Skeletal muscle cell (primary cell): ENCODE results near the gene MTCL1.

Experiments used
- DNase-seq: peaks from one replicate; pipeline ENCODE4 v3.0.0-alpha.2; 2010; ENCODE audit warnings: low read depth
- H3K4me3 ChIP-seq: 2 replicates; pipeline ENCODE4 v1.5.1; 2011; ENCODE audit warnings: low read depth, mild to moderate bottlenecking, control low read depth, low read length, moderate library complexity

Gene MTCL1

GRCh38 chr18:8685914-8686216 lies 19.5 kb upstream of the MTCL1 start:
- no peak for DNase-seq
- H3K4me3 ChIP-seq, result no peak overlapping the region

GRCh38 chr18:8686611-8687010 lies 18.7 kb upstream of the MTCL1 start:
- no peak for DNase-seq
- H3K4me3 ChIP-seq, result no peak overlapping the region

- H3K4me3 ChIP-seq, result no peak overlapping the region
- DNase-seq, result no peak
Measured at GRCh38 chr18:8688216-8688800, 17.0 kb upstream of the MTCL1 start.

GRCh38 chr18:8688816-8689215 lies 16.5 kb upstream of the MTCL1 start:
- no peak overlapping the region for H3K4me3 ChIP-seq
- DNase-seq, result no peak

GRCh38 chr18:8689517-8689916 lies 15.8 kb upstream of the MTCL1 start:
- DNase-seq, result no peak
- H3K4me3 ChIP-seq, result no peak overlapping the region

- no peak overlapping the region for H3K4me3 ChIP-seq
- no peak for DNase-seq
Measured at GRCh38 chr18:8694891-8695290, 10.5 kb upstream of the MTCL1 start.

- no peak for DNase-seq
- no peak overlapping the region for H3K4me3 ChIP-seq
Measured at GRCh38 chr18:8695932-8696517, 9.3 kb upstream of the MTCL1 start.

- no peak overlapping the region for H3K4me3 ChIP-seq
- DNase-seq, result no peak
Measured at GRCh38 chr18:8696749-8697211, 8.6 kb upstream of the MTCL1 start.

- DNase-seq, result no peak
- no peak overlapping the region for H3K4me3 ChIP-seq
Measured at GRCh38 chr18:8699126-8699525, 6.2 kb upstream of the MTCL1 start.

- no peak for DNase-seq
- H3K4me3 ChIP-seq, result no peak overlapping the region
Measured at GRCh38 chr18:8699948-8700347, 5.4 kb upstream of the MTCL1 start.

GRCh38 chr18:8701546-8702118 lies 3.7 kb upstream of the MTCL1 start:
- H3K4me3 ChIP-seq, result no peak overlapping the region
- DNase-seq, result peak; percentile 78

- DNase-seq, result no peak
- H3K4me3 ChIP-seq, result no peak overlapping the region
Measured at GRCh38 chr18:8702668-8703067, 2.7 kb upstream of the MTCL1 start.

- no peak overlapping the region for H3K4me3 ChIP-seq
- no peak for DNase-seq
Measured at GRCh38 chr18:8703092-8703709, 2.2 kb upstream of the MTCL1 start.

GRCh38 chr18:8703781-8704301 lies 1.5 kb upstream of the MTCL1 start:
- no peak overlapping the region for H3K4me3 ChIP-seq
- DNase-seq, result no peak

GRCh38 chr18:8704361-8705237 lies 757 bp upstream of the MTCL1 start:
- peak; percentile 69 for DNase-seq
- peak overlapping the region; percentile 50 for H3K4me3 ChIP-seq

GRCh38 chr18:8705961-8706790 lies 820 bp downstream of the MTCL1 start:
- DNase-seq, result no peak
- H3K4me3 ChIP-seq, result peak overlapping the region; percentile 64

GRCh38 chr18:8706791-8707555 lies 1.6 kb downstream of the MTCL1 start:
- peak overlapping the region; percentile 64 for H3K4me3 ChIP-seq
- no peak for DNase-seq

- no peak for DNase-seq
- peak overlapping the region; percentile 64 for H3K4me3 ChIP-seq
Measured at GRCh38 chr18:8707556-8708300, 2.4 kb downstream of the MTCL1 start.
